ENCODE measurements around the gene KCNIP2.

The KCNIP2 gene

GRCh38 chr10:101781984-101782810 is 61.4 kb downstream of the KCNIP2 start:
- no peak for DNase-seq

GRCh38 chr10:101781655-101781983 is 62.0 kb downstream of the KCNIP2 start:
- DNase-seq, result no peak

- DNase-seq, result peak; percentile 70
These were observed 62.6 kb downstream of the KCNIP2 start for GRCh38 chr10:101780818-101781654.

GRCh38 chr10:101780187-101780817 is 63.3 kb downstream of the KCNIP2 start:
- DNase-seq, result no peak

GRCh38 chr10:101779544-101780186 is 63.9 kb downstream of the KCNIP2 start:
- peak; percentile 57 for DNase-seq

GRCh38 chr10:101778781-101779543 is 64.6 kb downstream of the KCNIP2 start:
- peak; percentile 69 for DNase-seq

- no peak for DNase-seq
These were observed 65.3 kb downstream of the KCNIP2 start for GRCh38 chr10:101778151-101778780.

GRCh38 chr10:101777619-101778145 is 65.9 kb downstream of the KCNIP2 start:
- DNase-seq, result no peak

GRCh38 chr10:101776161-101776817 is 67.3 kb downstream of the KCNIP2 start:
- DNase-seq, result no peak
